ENCODE data around the gene PNPLA2.

Gene PNPLA2

GRCh38 chr11:831118-831864 is 12.6 kb downstream of the PNPLA2 start:
- no peak for DNase-seq (ENCODE audit: low read depth in 2 of 2)

DNA sequence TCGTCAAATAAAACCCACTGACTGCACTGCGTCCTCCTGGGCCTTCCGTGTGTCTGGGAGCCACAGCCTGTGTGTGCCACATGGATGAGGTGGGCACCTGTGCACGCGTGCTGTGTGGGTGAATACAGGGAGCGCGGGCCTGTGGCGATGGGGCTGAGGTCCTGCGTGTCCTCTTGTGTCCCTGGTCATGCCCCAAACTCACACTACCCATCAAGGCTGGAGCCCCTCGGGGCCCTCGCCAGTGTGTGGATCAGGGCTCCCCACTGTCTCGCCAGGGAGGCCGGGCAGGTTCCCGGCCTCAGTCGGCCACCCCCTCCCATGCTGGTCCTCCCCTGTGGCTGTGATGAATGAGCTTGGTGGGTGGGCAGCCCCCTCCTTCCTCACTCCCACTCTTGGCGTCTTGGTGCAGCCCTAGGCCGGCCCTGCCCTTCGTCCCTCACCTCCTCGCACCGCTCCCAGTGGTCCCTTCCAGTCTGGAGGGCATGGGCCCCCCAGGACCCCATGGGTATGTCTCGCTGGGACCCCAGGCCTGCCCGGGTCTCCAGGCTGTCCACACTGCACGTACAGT is 13.3 kb downstream of the PNPLA2 start:
- DNase-seq (ENCODE audit: low read depth in 2 of 2), result no peak

- DNase-seq (ENCODE audit: low read depth in 2 of 2), result peak in 1 of 2 donors; percentile 44
Observed at GRCh38 chr11:832529-833113, 13.9 kb downstream of the PNPLA2 start, which contains the start of gene CD151. Gene CD151 (plus strand): TSS chr11:832952. CDS start chr11:836070, 3,118 bp downstream.

GRCh38 chr11:833114-833791 is 14.5 kb downstream of the PNPLA2 start:
- DNase-seq (ENCODE audit: low read depth in 2 of 2), result no peak

- DNase-seq (ENCODE audit: low read depth in 2 of 2), result no peak
Observed at GRCh38 chr11:833849-834311, 15.2 kb downstream of the PNPLA2 start.

DNA sequence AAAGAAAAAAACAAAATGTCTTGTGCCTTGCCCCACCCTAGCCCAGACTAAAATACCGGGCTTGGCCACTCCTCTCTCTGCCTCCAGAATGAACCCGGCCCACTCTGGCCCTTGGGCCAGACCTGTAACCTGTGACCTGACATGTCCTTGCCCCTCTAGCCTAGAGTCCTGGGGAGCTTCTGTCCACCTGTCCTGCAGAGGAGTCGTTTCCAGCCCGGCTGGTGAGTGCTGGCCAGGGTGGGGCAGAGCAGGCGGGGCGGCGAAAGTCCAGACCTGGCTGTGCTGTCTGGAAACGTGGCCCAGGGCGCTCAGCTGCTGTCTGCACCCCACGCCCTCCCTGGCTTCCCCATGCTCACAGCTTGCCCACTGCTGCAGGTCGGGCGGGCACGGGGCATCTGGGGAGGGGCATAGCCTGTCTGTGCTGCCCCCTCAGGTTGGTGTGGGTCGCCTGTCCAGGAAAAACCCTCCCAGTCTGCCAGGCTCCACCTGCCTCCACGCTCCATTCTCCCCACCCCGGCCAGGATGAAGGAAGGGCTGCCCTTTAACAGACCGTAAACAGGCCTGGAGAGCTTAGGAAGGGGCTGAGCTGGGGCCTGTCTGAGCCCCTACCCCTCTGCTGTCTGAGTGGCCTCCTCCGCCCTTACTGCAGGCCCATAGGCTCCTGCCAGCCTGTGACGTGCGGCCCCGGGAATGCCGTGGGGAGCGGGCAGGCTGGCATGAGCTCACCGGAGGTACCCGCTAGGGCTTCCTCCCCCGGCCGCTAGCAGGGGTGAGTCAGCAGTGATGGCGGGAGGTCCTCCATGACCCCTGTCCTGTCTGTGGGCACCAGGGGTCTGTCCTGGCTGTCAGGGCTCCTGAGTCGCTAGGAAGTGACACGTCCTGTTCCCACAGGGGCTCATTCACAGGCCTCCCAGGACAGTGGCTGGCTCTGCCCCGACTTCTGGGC is 15.9 kb downstream of the PNPLA2 start:
- no peak for DNase-seq (ENCODE audit: low read depth in 2 of 2)

DNA sequence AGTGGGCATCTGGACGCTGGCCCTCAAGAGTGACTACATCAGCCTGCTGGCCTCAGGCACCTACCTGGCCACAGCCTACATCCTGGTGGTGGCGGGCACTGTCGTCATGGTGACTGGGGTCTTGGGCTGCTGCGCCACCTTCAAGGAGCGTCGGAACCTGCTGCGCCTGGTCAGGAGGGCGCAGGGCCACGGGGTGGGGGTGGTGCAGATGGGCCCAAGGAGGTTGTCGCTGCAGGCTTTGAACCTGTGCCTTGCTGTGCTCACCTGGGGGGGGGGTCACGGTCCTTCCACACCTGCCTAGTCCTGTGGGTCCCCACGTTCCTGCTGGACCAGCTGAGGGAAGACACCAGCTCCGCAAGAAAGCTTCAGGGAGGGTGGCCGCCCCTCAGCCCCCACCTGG is 17.6 kb downstream of the PNPLA2 start:
- no peak for DNase-seq (ENCODE audit: low read depth in 2 of 2)

DNA sequence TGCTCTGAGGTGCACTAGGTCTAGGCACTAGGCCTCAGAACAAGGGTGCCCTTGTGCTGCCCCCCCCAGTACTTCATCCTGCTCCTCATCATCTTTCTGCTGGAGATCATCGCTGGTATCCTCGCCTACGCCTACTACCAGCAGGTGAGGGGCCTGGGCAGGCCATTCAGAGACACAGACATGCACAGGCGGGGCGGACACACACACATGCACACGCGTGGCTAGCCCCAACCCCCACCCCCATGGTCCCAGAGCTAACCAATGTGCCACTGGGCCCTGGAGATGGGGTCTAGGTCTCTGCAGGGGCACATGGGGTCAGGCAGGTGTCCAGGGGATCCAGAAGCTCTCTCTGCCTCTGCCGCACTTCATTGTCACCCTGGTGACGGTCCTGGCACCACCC is 18.0 kb downstream of the PNPLA2 start:
- DNase-seq (ENCODE audit: low read depth in 2 of 2), result no peak

DNA sequence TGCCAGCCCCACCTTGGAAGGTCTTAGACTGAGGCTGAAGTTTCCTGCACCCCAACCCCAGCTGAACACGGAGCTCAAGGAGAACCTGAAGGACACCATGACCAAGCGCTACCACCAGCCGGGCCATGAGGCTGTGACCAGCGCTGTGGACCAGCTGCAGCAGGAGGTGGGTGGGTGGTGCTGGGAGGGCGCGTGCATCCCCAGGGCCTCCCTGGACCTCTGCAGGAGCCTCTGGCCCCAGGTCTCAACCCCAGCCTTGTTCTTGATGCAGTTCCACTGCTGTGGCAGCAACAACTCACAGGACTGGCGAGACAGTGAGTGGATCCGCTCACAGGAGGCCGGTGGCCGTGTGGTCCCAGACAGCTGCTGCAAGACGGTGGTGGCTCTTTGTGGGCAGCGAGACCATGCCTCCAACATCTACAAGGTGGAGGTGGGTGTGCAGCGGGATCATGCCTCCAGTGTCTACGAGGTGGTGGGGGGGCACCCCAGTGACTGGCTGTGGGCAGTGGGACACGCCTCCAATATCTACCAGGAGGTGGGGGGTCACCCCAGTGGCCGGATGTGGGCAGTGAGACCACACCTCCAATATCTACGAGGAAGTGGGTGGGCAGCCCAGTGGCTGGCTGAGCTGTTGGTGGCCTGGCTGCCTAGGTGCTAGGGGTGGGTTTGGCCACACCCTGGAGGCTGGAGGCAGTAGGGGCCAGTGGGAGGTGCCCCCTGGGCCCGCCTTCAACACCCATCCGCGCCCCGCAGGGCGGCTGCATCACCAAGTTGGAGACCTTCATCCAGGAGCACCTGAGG is 18.7 kb downstream of the PNPLA2 start:
- DNase-seq (ENCODE audit: low read depth in 2 of 2), result no peak

GRCh38 chr11:837990-838307 is 19.2 kb downstream of the PNPLA2 start:
- no peak for DNase-seq (ENCODE audit: low read depth in 2 of 2)

- DNase-seq (ENCODE audit: low read depth in 2 of 2), result no peak
Observed at GRCh38 chr11:838441-839279, 19.9 kb downstream of the PNPLA2 start.

- no peak for DNase-seq (ENCODE audit: low read depth in 2 of 2)
Observed at GRCh38 chr11:839280-839623, 20.5 kb downstream of the PNPLA2 start.

GRCh38 chr11:839875-840617 is 21.3 kb downstream of the PNPLA2 start:
- no peak for DNase-seq (ENCODE audit: low read depth in 2 of 2)

- no peak for DNase-seq (ENCODE audit: low read depth in 2 of 2)
Observed at GRCh38 chr11:841981-842369, 23.3 kb downstream of the PNPLA2 start.

GRCh38 chr11:842370-843002 is 23.8 kb downstream of the PNPLA2 start, which contains the start of the genes POLR2L and TSPAN4:
Gene POLR2L (minus strand): TSS chr11:842529. CDS start chr11:842508, 21 bp downstream.
Gene TSPAN4 (plus strand): TSS chr11:842852. CDS start chr11:850305, 7,453 bp downstream.
- DNase-seq (ENCODE audit: low read depth in 2 of 2), result peak; percentile 84 to 86

DNA sequence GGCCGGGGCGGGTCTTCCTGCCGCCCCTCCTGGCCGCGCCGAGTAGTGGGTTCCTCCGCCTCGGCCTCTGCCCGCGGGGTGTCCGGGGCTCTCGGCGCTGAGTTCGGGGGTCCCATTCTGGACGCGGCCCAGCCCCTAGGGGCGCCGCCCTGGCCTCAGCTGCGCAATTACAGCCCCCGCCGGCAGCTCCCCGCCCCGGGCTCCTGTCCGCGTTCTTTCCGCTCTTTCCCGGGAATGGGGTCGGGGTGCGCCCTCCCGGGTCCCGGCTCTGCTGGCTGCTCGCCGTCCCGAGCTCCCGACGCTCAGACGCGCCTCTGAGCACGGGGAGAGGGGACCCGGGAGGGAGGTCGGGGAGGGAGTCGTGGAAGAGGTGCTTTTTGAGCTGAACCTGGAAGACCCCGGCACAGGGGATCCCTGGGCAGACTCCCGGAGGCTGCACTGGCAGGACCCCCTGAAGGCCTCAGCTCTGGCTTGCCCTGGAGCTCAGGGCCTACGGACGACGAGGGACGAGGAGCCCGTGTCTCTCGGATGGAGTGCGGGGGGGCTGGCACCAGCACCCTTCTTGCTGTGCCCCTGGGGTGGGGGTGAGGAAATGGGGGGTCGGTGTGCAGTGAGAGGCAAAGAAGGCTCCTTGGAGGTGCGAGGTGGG is 24.5 kb downstream of the PNPLA2 start:
- no peak for DNase-seq (ENCODE audit: low read depth in 2 of 2)

- DNase-seq (ENCODE audit: low read depth in 2 of 2), result no peak
Observed at GRCh38 chr11:843818-844692, 25.3 kb downstream of the PNPLA2 start.

All from stimulated activated CD4-positive, alpha-beta T cell treated with anti-CD3 and anti-CD28 coated beads, Interleukin-4, amount 100 ng/mL, for 48 hours (primary cell).